ES-I3 (cell line): ENCODE results near the gene TRAF5.

Experiments
- H3K36me3 ChIP-seq: 2 replicates; pipeline ENCODE4 v1.6.1; 2013; ENCODE audit warnings: mild to moderate bottlenecking, low read length, control low read depth, moderate library complexity; ENCODE audit not compliant: insufficient read depth
- H3K4me1 ChIP-seq: 2 replicates; pipeline ENCODE4 v1.6.1; 2013; ENCODE audit warnings: mild to moderate bottlenecking, control low read depth, low read length; ENCODE audit not compliant: insufficient read depth
- H3K9ac ChIP-seq: 2 replicates; pipeline ENCODE4 v1.6.1; 2013; ENCODE audit warnings: low read depth, mild to moderate bottlenecking, low read length, moderate library complexity
- H3K9me3 ChIP-seq: 2 replicates; pipeline ENCODE4 v1.6.1; 2013; ENCODE audit warnings: mild to moderate bottlenecking, low read length, moderate library complexity; ENCODE audit not compliant: control insufficient read depth, insufficient read depth

The TRAF5 gene

GRCh38 chr1:211371406-211372105, 44.9 kb downstream of the TRAF5 start:
- Histone ChIP-seq H3K36me3 (no peaks in the 10 kb centered on the region; the same call in 1 of the 2 replicates), H3K9me3 (no peaks in the 10 kb centered on the region)

GRCh38 chr1:211372463-211372862, 45.8 kb downstream of the TRAF5 start:
- Histone ChIP-seq H3K9ac (no peak overlapping the region), H3K9me3 (no peaks in the 10 kb centered on the region), H3K36me3 (no peaks in the 10 kb centered on the region; the same call in 1 of the 2 replicates), H3K4me1 (peaks cover 9% of the 10 kb centered on the region)

More at GRCh38 chr1:211371406-211372105, 44.9 kb downstream of the TRAF5 start:
- Histone ChIP-seq H3K9ac (no peak overlapping the region), H3K4me1 (peaks cover 3% of the 10 kb centered on the region; the same call in 1 of the 2 replicates)

DNA sequence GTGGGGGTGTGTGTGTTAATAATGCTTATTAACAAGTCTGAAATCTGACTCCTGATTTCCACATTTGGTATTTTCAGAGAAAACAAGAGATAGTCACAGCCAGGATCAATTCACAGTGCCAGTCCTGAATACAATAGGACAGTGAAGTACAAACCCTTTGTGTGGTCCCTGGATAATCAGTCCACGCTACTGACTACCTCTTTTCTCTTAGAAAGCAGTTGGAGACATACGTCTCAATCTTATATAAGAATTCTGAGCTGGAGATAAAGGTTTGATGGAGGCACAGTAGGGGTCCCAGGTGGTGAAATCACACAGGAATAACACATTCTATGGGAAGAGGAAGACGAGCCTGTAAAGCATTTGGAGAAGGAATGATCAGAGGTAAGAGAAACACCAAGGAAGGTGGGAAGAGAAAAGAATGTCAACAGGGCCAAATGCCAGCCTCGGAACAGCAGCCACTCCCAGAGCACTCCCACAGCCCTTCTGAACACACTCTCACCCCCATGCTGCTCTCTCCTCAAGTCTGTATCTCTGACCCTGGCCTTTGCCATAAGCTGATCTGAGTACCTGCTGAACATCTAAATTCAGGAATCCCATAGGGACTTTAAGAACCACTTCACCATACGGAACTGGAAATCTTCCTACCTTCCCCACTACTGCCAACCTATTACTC, 48.6 kb downstream of the TRAF5 start:
- H3K36me3 ChIP-seq, result no peaks in the 10 kb centered on the region; the same call in 1 of the 2 replicates

GRCh38 chr1:211375949-211376348, 49.3 kb downstream of the TRAF5 start:
- Histone ChIP-seq H3K36me3 (no peaks in the 10 kb centered on the region; the same call in 1 of the 2 replicates), H3K4me1 (peaks cover 18% of the 10 kb centered on the region), H3K9me3 (no peaks in the 10 kb centered on the region), H3K9ac (no peak overlapping the region)

More for the DNA sequence above, 48.6 kb downstream of the TRAF5 start:
- Histone ChIP-seq H3K9ac (no peak overlapping the region), H3K4me1 (peaks cover 18% of the 10 kb centered on the region), H3K9me3 (no peaks in the 10 kb centered on the region)

DNA sequence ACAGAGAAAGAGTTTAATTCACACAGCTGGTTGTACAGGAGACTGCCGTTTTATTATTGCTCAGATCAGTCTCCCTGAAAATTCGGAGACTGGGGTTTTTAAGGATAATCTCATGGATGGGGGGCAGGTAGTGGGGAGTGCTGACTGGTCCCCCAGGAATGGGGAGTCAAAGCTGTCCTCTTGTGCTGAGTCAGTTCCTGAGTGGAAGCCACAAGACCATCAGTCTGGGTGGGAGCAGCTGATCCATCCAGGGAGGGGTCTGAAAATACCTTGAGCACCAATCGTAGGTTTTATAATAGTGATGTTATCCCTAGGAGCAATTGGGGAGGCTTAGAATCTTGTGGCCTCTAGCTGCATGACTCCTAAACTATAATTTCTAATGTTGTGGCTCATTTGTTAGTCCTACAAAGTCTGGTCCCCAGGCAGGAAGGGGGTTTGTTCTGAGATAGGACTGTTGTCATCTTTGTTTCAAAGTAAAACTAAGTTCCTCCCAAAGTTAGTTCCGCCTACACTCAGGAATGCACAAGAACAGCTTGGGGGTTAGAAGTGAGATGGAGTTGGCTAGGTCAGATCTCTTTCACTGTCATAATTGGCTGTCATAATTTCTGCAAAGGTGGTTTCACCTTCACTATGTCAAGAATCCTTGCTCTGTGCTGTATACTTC, 50.3 kb downstream of the TRAF5 start:
- Histone ChIP-seq H3K4me1 (peaks cover 18% of the 10 kb centered on the region), H3K9me3 (no peaks in the 10 kb centered on the region), H3K36me3 (no peaks in the 10 kb centered on the region; the same call in 1 of the 2 replicates), H3K9ac (no peak overlapping the region)

- H3K9me3 ChIP-seq, result no peaks in the 10 kb centered on the region
- H3K36me3 ChIP-seq, result no peaks in the 10 kb centered on the region; the same call in 1 of the 2 replicates
- H3K9ac ChIP-seq, result no peak overlapping the region
- peaks cover 18% of the 10 kb centered on the region for H3K4me1 ChIP-seq
These were observed 51.2 kb downstream of the TRAF5 start for GRCh38 chr1:211377539-211378450.

GRCh38 chr1:211378844-211379243, 52.2 kb downstream of the TRAF5 start:
- Histone ChIP-seq H3K9me3 (no peaks in the 10 kb centered on the region), H3K9ac (no peak overlapping the region), H3K36me3 (no peaks in the 10 kb centered on the region; the same call in 1 of the 2 replicates), H3K4me1 (peaks cover 25% of the 10 kb centered on the region)

DNA sequence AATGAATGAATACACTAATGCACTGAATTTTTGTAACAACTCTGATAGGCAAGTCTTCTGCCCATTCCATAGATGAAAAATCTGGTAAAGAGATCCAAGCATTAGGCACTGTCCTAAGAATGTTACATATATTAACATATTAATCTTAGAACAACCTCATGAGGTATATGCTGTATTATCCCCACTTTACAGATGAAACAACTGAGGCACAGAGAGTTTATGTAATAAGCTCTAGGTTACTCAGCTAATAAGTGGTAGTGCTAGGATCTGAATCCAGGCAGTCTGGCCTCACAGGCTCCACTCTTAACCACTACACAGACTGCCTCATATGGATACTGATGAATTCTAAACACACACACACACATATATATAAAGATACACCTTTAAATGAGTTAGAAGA, 52.8 kb downstream of the TRAF5 start:
- H3K9ac ChIP-seq, result no peak overlapping the region
- no peaks in the 10 kb centered on the region; the same call in 1 of the 2 replicates for H3K36me3 ChIP-seq

DNA sequence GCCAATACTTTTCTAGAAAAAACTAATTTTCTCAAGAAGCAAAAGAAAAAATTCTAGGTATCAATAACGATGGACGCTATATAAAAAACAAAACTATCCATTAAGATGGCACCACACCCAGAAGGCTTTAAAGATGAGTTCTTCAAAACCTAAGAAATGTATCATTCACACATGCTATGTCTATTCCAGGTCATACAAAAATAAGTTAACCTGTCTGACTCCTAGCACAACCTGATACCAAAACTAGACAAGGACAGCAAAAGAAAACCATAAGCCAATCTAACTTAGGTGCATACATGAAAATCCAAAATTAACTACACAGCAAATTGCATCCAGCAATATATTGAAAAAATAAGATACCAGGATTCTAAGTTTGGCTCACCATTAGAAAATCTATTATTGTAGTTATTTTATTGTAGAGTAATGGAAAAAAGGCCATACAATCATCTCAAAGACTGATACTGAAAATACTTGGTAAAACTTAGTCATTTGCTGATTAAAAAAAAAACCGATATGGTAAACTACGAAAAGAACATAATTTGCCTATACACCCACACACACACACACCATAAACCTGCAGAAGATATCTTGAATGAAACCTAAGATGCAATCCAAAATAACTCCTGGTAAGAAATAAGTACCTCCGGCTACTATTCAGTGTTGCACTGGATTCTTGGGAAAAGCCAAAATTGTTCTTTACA, 55.0 kb downstream of the TRAF5 start:
- H3K4me1 ChIP-seq, result peaks cover 23% of the 10 kb centered on the region; the same call in 1 of the 2 replicates
- no peaks in the 10 kb centered on the region for H3K36me3 ChIP-seq
- H3K9me3 ChIP-seq, result no peaks in the 10 kb centered on the region
- peak overlapping the region; percentile 94 for H3K9ac ChIP-seq

More for the DNA sequence above, 52.8 kb downstream of the TRAF5 start:
- H3K9me3 ChIP-seq, result no peaks in the 10 kb centered on the region
- peaks cover 27% of the 10 kb centered on the region for H3K4me1 ChIP-seq

- Histone ChIP-seq H3K4me1 (peaks cover 20% of the 10 kb centered on the region), H3K9me3 (no peaks in the 10 kb centered on the region), H3K36me3 (no peaks in the 10 kb centered on the region), H3K9ac (peak overlapping the region; percentile 94)
These were observed 55.6 kb downstream of the TRAF5 start for GRCh38 chr1:211382182-211382713.

GRCh38 chr1:211382714-211383480, 56.3 kb downstream of the TRAF5 start:
- no peaks in the 10 kb centered on the region for H3K9me3 ChIP-seq
- peaks cover 15% of the 10 kb centered on the region for H3K4me1 ChIP-seq
- no peaks in the 10 kb centered on the region for H3K36me3 ChIP-seq
- H3K9ac ChIP-seq, result peak overlapping the region; percentile 94

GRCh38 chr1:211384524-211384923, 57.9 kb downstream of the TRAF5 start:
- H3K4me1 ChIP-seq, result peaks cover 9% of the 10 kb centered on the region; the same call in 1 of the 2 replicates
- no peak overlapping the region for H3K9ac ChIP-seq
- no peaks in the 10 kb centered on the region for H3K36me3 ChIP-seq
- no peaks in the 10 kb centered on the region for H3K9me3 ChIP-seq
